ENCODE results near the gene SFRP5. TPM values are rescaled to one million over a fixed set of nuclear protein-coding genes. Genes with fewer than 3 reads are reported as not detected.

Gene SFRP5
- total RNA-seq, 1 donor from 2014 or later, result 0.91 TPM

Other genes with a start within 250 kb of the SFRP5 start
- 61.9 and 115 TPM in 2 replicates for gene ANKRD2, start 199.2 kb downstream of the SFRP5 start, total RNA-seq
- 1.1 and 1.8 TPM in 2 replicates for gene HOGA1, start 187.6 kb downstream of the SFRP5 start, total RNA-seq
- 0.62 TPM in 1 of 2 replicates, not detected in the other for gene C10orf62, start 182.3 kb downstream of the SFRP5 start, total RNA-seq
- 4.9 and 5.9 TPM in 2 replicates for gene MORN4, start 138.5 kb downstream of the SFRP5 start, total RNA-seq
- gene PI4K2A, start 131.3 kb downstream of the SFRP5 start, total RNA-seq, result 32.2 and 33.7 TPM in 2 replicates
- gene AVPI1, start 84.8 kb downstream of the SFRP5 start, total RNA-seq, result 30.9 and 56.8 TPM in 2 replicates
- 31.3 and 37.2 TPM in 2 replicates for gene MARVELD1, start 58.3 kb downstream of the SFRP5 start, total RNA-seq
- 25.5 and 30.5 TPM in 2 replicates for gene ZFYVE27, start 34.9 kb downstream of the SFRP5 start, total RNA-seq
- gene GOLGA7B, start 77.8 kb upstream of the SFRP5 start, total RNA-seq, result 0.29 and 0.42 TPM in 2 replicates

Data from myocyte (in vitro differentiated cells).